Stomach (tissue), 9 donors: ENCODE results near the gene COX18. TPM values are rescaled to one million over a fixed set of nuclear protein-coding genes. Genes with fewer than 3 reads are reported as not detected.

Experiments used
- DNase-seq, 2 donors: peaks; one replicate each; pipeline versions ENCODE4 v3.0.0 to v3.0.0-alpha.2; 2013 to 2019
- H3K27ac ChIP-seq, 5 donors: fragments of 200-600 bp in 4 of 5; sonication (generic) in 4 of 5; one replicate each; pipeline ENCODE4 v1.5.1; 2013 to 2019; ENCODE audit warnings: mild to moderate bottlenecking in 1 of 5, moderate library complexity in 1 of 5
- H3K27me3 ChIP-seq, 3 donors: fragments of 200-600 bp; sonication (generic); one replicate each; pipeline ENCODE4 v1.5.1; 2017 to 2019; ENCODE audit warnings: mixed run types in 1 of 3
- H3K36me3 ChIP-seq, 4 donors: fragments of 200-600 bp; sonication (generic); 1 replicate in 3 of 4; 2 replicates in 1 of 4; pipeline ENCODE4 v1.5.1; 2016 to 2019
- H3K4me1 ChIP-seq, 4 donors: fragments of 200-600 bp; sonication (generic); one replicate each; pipeline ENCODE4 v1.5.1; 2016 to 2019
- H3K4me3 ChIP-seq, 4 donors: fragments of 200-600 bp; sonication (generic) in 3 of 4; one replicate each; pipeline ENCODE4 v1.5.1; 2016 to 2019; ENCODE audit warnings: mild to moderate bottlenecking in 1 of 4
- H3K9me3 ChIP-seq, 4 donors: fragments of 200-600 bp; sonication (generic); one replicate each; pipeline ENCODE4 v1.5.1; 2016 to 2019
- CTCF ChIP-seq, 7 experiments: fragments of 450-650 bp in 4 of 7; fragments of 200-600 bp in 3 of 7; sonication (generic) in 3 of 7; IDR thresholded peaks; one replicate each; pipeline ENCODE4 v1.5.1; 2016 to 2019; ENCODE audit warnings: antibody characterized with exemption in 7 of 7, control low read depth in 2 of 7, mild to moderate bottlenecking in 1 of 7
- EP300 ChIP-seq: sonication (generic); formaldehyde crosslinking; IDR thresholded peaks from one replicate; pipeline ENCODE4 v1.6.1; 2017; ENCODE audit warnings: antibody characterized with exemption
- POLR2A ChIP-seq, 4 donors: fragments of 450-650 bp; IDR thresholded peaks; one replicate each; pipeline ENCODE4 v1.6.1; 2016; ENCODE audit warnings: antibody characterized with exemption in 4 of 4, control low read depth in 2 of 4, mild to moderate bottlenecking in 1 of 4, moderate library complexity in 1 of 4
- POLR2AphosphoS5 ChIP-seq, 3 donors: sonication (generic); formaldehyde crosslinking; IDR thresholded peaks; one replicate each; pipeline ENCODE4 v1.6.1; 2016; ENCODE audit warnings: antibody characterized with exemption in 3 of 3
- WGBS, 5 donors: extraction: QIAGEN DNeasy Blood & Tissue Kit in 3 of 5; methylation state at CpG; one replicate each; pipeline versions ENCODE4 v1.1.5 to v1.1.7; 2013 to 2018; 5-methylcytosine and 5-hydroxymethylcytosine counted together
- intact Hi-C: fragments of 100-400 bp; cut with DNase I; formaldehyde crosslinking; loops from one replicate; pipeline ENCODE4 v1.15.1; 2023; ENCODE audit warnings: low total_unique reads
- polyA plus RNA-seq, 3 donors: library from polyadenylated mRNA; stranded (reverse); fragments of 200-250 nt; gene quantifications; one replicate each; pipeline ENCODE4 v1.2.3, GENCODE V29; 2013
- total RNA-seq, 5 donors: library from RNA; depleted of rRNA; stranded (reverse); fragments of >200 nt; gene quantifications; one replicate each; pipeline versions ENCODE4 v1.1.0 to v1.2.3, GENCODE V29; 2014 to 2016
- donor health status: healthy with polysubstance abuse.
- donor health status: Bipolar disorder and iron deficiency.
- donor health status: healthy.

Gene COX18
- total and polyA plus RNA-seq, 8 donors, result 2.3 to 26.8 (median 8.0) TPM

GRCh38 chr4:73092868-73093267 is 23.4 kb upstream of the COX18 start:
- intact Hi-C loops, result no loop called here
- Histone ChIP-seq H3K4me3 (no peak overlapping the region), H3K27me3 (no peaks in the 10 kb centered on the region), H3K9me3 (no peaks in the 10 kb centered on the region), H3K36me3 (peaks cover 26 to 87% (median 76%) of the 10 kb centered on the region in 4 donors), H3K27ac (no peak overlapping the region), H3K4me1 (peaks cover 0 to 12% (median 0%) of the 10 kb centered on the region in 4 donors)
- TF ChIP-seq POLR2A (IDR thresholded peaks at IDR 0.05) (no peak), CTCF (IDR thresholded peaks at IDR 0.05) (no peak), POLR2AphosphoS5 (IDR thresholded peaks at IDR 0.05) (no peak)
- no peak for DNase-seq
- WGBS, 5 donors, result 80 to 92% (median 90%) methylated on average over 1 of the region's 1 CpG

GRCh38 chr4:73090738-73091137 is 21.2 kb upstream of the COX18 start:
- Histone ChIP-seq H3K27me3 (no peaks in the 10 kb centered on the region), H3K27ac (no peak overlapping the region), H3K36me3 (peaks cover 21 to 66% (median 63%) of the 10 kb centered on the region in 4 donors), H3K9me3 (no peaks in the 10 kb centered on the region), H3K4me1 (peaks cover 0 to 24% (median 5%) of the 10 kb centered on the region in 4 donors), H3K4me3 (no peak overlapping the region)
- intact Hi-C loops, result no loop called here
- no peak for DNase-seq
- WGBS, 5 donors, result 85 to 91% (median 88%) methylated on average over 1 of the region's 1 CpG
- no peak for TF ChIP-seq CTCF (IDR thresholded peaks at IDR 0.05)
- TF ChIP-seq POLR2AphosphoS5 (IDR thresholded peaks at IDR 0.05), result no peak
- TF ChIP-seq EP300, result no peak
- no peak for TF ChIP-seq POLR2A (IDR thresholded peaks at IDR 0.05)

DNA sequence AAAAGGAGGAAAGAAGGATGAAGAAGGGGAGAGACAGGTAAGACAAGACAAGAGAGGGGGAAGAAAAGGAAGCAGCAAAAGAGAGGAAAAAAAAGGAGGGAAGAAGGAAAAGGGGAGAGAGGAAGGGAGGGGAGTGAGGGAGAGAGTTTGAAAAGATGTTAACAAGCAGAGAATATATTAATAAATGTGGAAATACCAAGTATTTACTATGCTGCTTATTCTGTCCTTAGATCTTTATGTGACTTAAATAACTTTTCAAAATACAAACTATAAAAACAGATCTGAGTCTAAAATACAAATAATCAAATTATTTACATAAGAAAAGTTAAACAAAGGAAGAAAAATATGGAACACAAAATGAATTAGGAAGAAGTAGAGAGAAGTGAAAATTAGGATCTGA is 18.4 kb upstream of the COX18 start:
- TF ChIP-seq POLR2AphosphoS5 (IDR thresholded peaks at IDR 0.05) (no peak), CTCF (IDR thresholded peaks at IDR 0.05) (no peak), POLR2A (IDR thresholded peaks at IDR 0.05) (no peak), EP300 (no peak)
- H3K36me3 ChIP-seq, result peaks cover 25 to 64% (median 61%) of the 10 kb centered on the region in 4 donors
- no peaks in the 10 kb centered on the region for H3K27me3 ChIP-seq
- no peak overlapping the region for H3K27ac ChIP-seq
- no peaks in the 10 kb centered on the region for H3K9me3 ChIP-seq
- DNase-seq, result no peak
- intact Hi-C loops, result no loop called here
- peaks cover 0 to 28% (median 7%) of the 10 kb centered on the region in 4 donors for H3K4me1 ChIP-seq
- no peak overlapping the region for H3K4me3 ChIP-seq

DNA sequence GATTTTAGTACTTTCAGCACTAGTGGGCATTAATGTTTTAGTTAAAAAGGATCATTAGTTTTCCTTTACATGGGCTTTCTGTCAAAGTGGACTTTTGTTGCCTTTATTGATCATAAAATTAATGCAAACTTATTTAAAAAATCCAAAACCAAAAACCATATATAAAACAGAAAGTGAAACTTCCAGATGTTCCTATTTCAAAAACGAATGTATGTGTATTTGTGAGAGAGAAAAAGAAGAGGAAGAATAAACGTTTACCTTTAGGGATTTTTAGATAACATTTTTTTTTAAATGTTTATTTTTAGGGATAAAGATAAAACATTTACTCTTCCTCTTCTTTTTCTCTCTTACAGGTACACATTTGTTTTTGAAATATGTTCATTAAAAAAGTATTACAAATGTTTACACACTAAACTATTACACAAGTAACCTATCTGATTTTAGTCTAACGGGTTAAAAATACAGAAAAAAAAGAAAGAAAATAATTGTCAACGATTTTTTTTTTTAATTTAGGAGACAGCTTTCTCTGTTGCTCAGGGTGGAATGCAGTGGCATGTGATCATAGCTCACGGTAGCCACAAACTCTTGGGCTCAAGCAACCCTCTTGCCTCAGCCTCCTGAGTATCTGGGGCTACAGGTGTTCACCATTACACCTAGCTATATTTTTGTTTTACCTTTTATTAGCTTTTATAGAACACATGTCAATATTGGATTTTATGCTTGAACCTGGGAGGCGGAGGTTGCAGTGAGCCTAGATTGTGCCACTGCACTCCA is 16.8 kb upstream of the COX18 start:
- WGBS, 5 donors, result 33 to 36% (median 34%) methylated on average over 6 of the region's 6 CpGs
- no peak for DNase-seq
- TF ChIP-seq POLR2AphosphoS5 (IDR thresholded peaks at IDR 0.05) (no peak), POLR2A (IDR thresholded peaks at IDR 0.05) (no peak), CTCF (IDR thresholded peaks at IDR 0.05) (no peak), EP300 (no peak)
- peak overlapping the region in 1 of 5 donors; percentile 38 for H3K27ac ChIP-seq
- no peaks in the 10 kb centered on the region for H3K27me3 ChIP-seq
- H3K9me3 ChIP-seq, result no peaks in the 10 kb centered on the region
- intact Hi-C loops, result no loop called here
- H3K4me3 ChIP-seq, result no peak overlapping the region
- H3K4me1 ChIP-seq, result peaks cover 0 to 28% (median 9%) of the 10 kb centered on the region in 4 donors
- H3K36me3 ChIP-seq, result peaks cover 16 to 62% (median 61%) of the 10 kb centered on the region in 4 donors
